Measurements from ENCODE around the gene TECTB. TPM values are rescaled to one million over a fixed set of nuclear protein-coding genes. Genes with fewer than 3 reads are reported as not detected.

Gene TECTB
- total RNA-seq, 6 experiments from 2014 or later: 0.18 to 0.83 (median 0.49) TPM

DNA sequence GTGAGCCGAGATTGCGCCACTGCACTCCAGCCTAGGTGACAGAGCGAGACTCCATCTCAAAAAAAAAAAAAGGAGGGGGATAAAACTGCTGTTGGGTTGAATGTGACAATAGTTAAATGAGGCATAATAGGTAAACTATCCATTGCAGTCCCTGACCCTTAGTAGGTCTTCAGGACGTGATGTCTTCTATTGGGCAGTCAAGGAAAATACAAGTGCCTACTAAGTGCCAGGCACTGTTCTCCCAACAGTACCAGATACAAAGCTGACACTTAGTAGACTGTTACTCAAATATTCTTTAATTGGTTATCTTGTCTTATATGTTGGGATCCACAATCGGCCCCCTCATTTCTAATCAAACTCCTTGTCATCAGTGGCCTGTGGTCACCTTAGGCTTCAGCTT is 63.6 kb downstream of the TECTB start:
- no peak for DNase-seq
- Histone ChIP-seq H3K9me3 (no peaks in the 10 kb centered on the region), H3K27me3 (no peaks in the 10 kb centered on the region), H3K4me3 (no peak overlapping the region), H3K27ac (no peak overlapping the region), H3K4me1 (peaks cover 0 to 23% (median 2%) of the 10 kb centered on the region in 4 donors), H3K36me3 (no peaks in the 10 kb centered on the region)
- 55% methylated on average over 2 of the region's 5 CpGs for WGBS (ENCODE audit: insufficient coverage, low coverage, low lambda C conversion rate, missing lambda C conversion rate)
- ATAC-seq: no peak
- TF ChIP-seq, protein P1, sequence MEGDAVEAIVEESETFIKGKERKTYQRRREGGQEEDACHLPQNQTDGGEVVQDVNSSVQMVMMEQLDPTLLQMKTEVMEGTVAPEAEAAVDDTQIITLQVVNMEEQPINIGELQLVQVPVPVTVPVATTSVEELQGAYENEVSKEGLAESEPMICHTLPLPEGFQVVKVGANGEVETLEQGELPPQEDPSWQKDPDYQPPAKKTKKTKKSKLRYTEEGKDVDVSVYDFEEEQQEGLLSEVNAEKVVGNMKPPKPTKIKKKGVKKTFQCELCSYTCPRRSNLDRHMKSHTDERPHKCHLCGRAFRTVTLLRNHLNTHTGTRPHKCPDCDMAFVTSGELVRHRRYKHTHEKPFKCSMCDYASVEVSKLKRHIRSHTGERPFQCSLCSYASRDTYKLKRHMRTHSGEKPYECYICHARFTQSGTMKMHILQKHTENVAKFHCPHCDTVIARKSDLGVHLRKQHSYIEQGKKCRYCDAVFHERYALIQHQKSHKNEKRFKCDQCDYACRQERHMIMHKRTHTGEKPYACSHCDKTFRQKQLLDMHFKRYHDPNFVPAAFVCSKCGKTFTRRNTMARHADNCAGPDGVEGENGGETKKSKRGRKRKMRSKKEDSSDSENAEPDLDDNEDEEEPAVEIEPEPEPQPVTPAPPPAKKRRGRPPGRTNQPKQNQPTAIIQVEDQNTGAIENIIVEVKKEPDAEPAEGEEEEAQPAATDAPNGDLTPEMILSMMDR (IDR thresholded peaks at IDR 0.05): no peak
- intact Hi-C loops (cut with DNase I): no loop called here

DNA sequence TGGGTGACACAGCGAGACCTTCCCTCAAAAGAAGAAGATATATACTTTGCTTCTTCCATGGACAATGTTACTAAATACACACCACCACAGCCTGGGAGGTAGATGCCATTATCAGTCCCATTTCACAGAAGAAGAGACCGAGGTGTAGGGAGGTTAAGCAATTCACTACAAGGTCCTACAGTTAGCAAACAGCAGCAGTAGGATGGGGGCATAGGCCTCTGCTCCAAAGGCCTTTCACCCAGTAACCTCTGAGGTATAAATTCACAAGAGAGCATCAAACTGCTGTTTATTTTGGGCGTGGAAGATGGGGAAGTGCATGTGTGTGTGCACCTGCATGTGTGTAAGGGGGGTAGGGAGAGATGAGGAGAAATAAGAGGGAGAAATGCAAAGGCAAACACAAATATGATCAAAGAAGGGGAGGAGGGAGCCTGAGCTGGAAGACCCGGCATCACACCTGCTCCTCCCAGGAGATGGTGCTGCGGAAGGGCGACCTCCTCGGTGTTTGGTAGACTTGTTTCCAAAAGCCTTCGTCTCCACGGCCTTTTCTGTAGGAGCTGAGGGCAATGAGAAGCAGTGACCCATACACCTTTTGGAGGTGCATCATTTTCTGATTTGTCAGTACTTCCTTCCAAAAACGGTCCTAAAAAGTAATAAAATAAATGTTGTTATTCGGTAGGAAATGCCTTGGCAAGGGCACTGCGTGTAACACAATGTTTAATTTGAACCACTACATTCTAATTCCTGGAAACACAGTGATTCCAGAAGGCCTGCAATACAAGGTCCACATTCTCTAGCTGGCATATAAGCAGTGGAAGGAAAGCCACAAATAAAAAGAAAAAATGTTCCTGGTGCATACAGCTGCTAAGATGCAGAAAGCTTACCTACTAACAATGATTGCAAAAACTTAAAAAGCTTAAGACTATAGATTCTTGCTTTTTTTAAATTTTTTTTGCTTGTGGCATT is 64.8 kb downstream of the TECTB start:
- Histone ChIP-seq H3K27me3 (no peaks in the 10 kb centered on the region), H3K36me3 (no peaks in the 10 kb centered on the region), H3K4me3 (no peak overlapping the region), H3K4me1 (peaks cover 0 to 27% (median 3%) of the 10 kb centered on the region in 4 donors), H3K9me3 (no peaks in the 10 kb centered on the region), H3K27ac (peak overlapping the region in 2 of 3 donors; percentile 19 to 56)
- no peak for DNase-seq
- TF ChIP-seq, protein P1 (IDR thresholded peaks at IDR 0.05): no peak
- no peak for TF ChIP-seq POLR2A (IDR thresholded peaks at IDR 0.05)
- WGBS (ENCODE audit: insufficient coverage, low coverage, low lambda C conversion rate, missing lambda C conversion rate): 37% methylated on average over 10 of the region's 12 CpGs
- peak; percentile 71 to 83 (median 76) for ATAC-seq
- intact Hi-C loops (cut with DNase I): no loop called here

- 100% methylated on average over 1 of the region's 1 CpG for WGBS (ENCODE audit: insufficient coverage, low coverage, low lambda C conversion rate, missing lambda C conversion rate)
- Histone ChIP-seq H3K36me3 (no peaks in the 10 kb centered on the region), H3K4me1 (peaks cover 0 to 27% (median 3%) of the 10 kb centered on the region in 4 donors), H3K27me3 (no peaks in the 10 kb centered on the region), H3K4me3 (no peak overlapping the region), H3K9me3 (no peaks in the 10 kb centered on the region), H3K27ac (no peak overlapping the region)
- TF ChIP-seq, protein P1 (IDR thresholded peaks at IDR 0.05): no peak
- no peak for TF ChIP-seq POLR2A (IDR thresholded peaks at IDR 0.05)
- DNase-seq: no peak
- intact Hi-C loops (cut with DNase I): no loop called here
- no peak for ATAC-seq
Observed at GRCh38 chr10:112348759-112349158, 65.6 kb downstream of the TECTB start.

DNA sequence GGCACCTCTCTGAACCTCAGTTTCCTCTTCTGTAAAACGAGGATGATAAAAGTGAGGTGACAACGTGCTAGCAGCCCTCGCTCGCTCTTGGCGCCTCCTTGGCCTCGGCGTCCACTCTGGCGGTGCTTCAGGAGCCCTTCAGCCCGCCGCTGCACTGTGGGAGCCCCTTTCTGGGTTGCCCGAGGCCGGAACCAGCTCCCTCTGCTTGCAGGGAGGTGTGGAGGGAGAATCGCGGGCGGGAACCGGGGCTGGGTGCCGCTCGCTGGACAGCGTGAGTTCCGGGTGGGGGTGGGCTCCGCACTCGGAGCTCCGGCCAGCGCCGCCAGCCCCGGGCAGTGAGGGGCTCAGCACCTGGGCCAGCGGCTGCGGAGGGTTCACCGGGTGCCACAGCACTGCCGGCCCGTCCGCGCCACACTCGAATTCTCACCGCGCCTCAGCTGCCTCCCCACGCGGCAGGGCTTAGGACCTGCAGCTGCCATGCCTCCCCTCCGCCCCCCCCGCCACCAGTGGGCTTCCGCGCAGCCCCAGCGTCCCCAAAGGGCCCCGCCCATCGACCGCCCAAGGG is 66.4 kb downstream of the TECTB start:
- no peaks in the 10 kb centered on the region for H3K9me3 ChIP-seq
- H3K36me3 ChIP-seq: no peaks in the 10 kb centered on the region
- TF ChIP-seq, protein P1 (IDR thresholded peaks at IDR 0.05): no peak
- no peak for TF ChIP-seq POLR2A (IDR thresholded peaks at IDR 0.05)
- WGBS (ENCODE audit: insufficient coverage, low coverage, low lambda C conversion rate, missing lambda C conversion rate): 80% methylated on average over 1 of the region's 46 CpGs
- H3K27ac ChIP-seq: no peak overlapping the region
- intact Hi-C loops (cut with DNase I): no loop called here
- DNase-seq (no peak), ATAC-seq (no peak)
- H3K4me3 ChIP-seq: no peak overlapping the region
- no peaks in the 10 kb centered on the region for H3K27me3 ChIP-seq
- peaks cover 0 to 27% (median 3%) of the 10 kb centered on the region in 4 donors for H3K4me1 ChIP-seq

All from right lobe of liver (tissue), 6 donors.